OCI-LY7 (cell line): Measurements from ENCODE around the gene CIB4.

Experiments used
- EZH2phosphoT487 ChIP-seq: fragments of 200-600 bp; sonication (generic); IDR thresholded peaks from 2 replicates; pipeline ENCODE4 v1.6.1; 2018; ENCODE audit warnings: low read depth, borderline replicate concordance, mild to moderate bottlenecking, mixed run types, antibody characterized with exemption, low read length, moderate library complexity, mixed read lengths
- TF ChIP-seq, protein P1 (sequence below): fragments of 200-600 bp; sonication (generic); conservative IDR thresholded peaks from 2 replicates; pipeline ENCODE4 v1.5.1; 2014; ENCODE audit warnings: mild to moderate bottlenecking, antibody characterized with exemption, low read length, moderate library complexity, mixed read lengths

DNA sequence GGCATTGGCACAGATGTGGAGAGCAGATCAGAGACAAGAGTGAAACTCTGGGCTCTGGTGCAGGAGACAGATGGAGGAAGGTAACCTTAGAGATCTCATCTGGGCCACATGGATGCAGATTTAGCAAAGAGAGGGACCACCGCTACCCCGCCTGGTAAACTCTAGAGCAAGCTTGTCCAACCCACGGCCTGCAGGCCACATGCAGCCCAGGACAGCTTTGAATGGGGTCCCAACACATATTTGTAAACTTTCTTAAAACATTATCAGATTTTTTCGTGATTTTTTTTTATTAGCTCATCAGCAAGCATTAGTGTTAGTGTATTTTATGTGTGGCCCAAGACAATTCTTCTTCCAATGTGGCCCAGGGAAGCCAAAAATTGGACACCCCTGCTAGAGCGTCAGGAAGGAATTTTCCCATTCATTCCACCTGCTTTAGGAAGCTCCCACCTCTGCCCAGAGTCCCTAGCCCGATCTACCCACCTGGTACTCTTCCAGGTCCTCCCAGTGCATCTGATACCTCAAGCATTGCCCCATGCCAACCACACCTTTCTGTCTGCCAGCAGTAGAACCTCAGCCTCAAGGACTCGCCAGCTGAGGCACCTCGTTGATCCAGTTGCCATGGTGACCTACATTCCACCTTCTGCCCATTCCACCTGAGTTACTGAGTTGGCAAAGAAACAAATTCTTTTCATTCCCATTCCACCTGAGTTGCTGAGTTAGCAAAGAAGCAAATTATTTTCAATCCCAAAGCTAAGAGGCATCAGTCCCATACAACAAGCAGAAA lies at the start of gene CIB4:
- TF ChIP-seq, protein P1, sequence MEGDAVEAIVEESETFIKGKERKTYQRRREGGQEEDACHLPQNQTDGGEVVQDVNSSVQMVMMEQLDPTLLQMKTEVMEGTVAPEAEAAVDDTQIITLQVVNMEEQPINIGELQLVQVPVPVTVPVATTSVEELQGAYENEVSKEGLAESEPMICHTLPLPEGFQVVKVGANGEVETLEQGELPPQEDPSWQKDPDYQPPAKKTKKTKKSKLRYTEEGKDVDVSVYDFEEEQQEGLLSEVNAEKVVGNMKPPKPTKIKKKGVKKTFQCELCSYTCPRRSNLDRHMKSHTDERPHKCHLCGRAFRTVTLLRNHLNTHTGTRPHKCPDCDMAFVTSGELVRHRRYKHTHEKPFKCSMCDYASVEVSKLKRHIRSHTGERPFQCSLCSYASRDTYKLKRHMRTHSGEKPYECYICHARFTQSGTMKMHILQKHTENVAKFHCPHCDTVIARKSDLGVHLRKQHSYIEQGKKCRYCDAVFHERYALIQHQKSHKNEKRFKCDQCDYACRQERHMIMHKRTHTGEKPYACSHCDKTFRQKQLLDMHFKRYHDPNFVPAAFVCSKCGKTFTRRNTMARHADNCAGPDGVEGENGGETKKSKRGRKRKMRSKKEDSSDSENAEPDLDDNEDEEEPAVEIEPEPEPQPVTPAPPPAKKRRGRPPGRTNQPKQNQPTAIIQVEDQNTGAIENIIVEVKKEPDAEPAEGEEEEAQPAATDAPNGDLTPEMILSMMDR, result no peak
- TF ChIP-seq EZH2phosphoT487, result no peak
